ENCODE measurements around the gene SAPCD1.
"Not testable (repeated sequence)": the region's sequence is repeated elsewhere in the genome, so short reads cannot be mapped to it uniquely, and the experiment has no call there.

Gene SAPCD1

GRCh38 chr6:31806470-31807272 lies 44.2 kb downstream of the SAPCD1 start, which contains the start of gene LSM2:
LSM2 (minus strand) TSS chr6:31806966; CDS start chr6:31806757, 209 bp downstream.
- DNase-seq: peak; percentile 95

DNA sequence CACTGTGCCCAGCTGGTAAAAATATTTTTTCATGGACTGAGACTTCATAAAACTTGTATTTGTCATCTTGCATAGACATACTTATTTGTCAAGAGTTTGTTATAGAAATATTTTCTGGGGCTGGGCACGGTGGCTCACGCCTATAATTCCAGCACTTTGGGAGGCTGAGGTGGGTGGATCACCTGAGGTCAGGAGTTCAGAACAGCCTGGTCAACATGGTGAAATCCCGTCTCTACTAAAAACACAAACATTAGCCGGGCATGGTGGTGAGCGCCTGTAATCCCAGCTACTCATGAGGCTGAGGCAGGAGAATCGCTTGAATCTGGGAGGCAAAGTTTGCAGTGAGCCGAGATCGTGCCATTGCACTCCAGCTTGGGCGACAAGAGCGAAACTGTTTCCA lies 46.1 kb downstream of the SAPCD1 start:
- DNase-seq: not testable (repeated sequence)

DNA sequence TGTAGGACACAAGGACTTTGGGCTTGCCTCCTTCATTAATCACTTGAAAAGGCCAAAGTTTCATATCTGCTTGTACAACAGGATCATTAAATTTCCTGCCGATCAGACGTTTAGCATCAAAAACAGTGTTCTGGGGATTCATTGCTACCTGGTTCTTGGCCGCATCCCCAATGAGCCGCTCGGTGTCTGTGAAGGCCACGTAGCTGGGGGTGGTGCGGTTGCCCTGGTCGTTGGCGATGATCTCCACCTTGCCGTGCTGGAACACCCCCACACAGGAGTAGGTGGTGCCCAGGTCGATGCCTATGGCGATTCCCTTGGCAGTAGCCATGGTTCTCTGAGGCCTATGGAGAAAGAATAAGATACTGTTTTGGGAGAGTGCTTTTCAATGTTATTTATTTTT lies 49.2 kb downstream of the SAPCD1 start:
- DNase-seq: no peak

GRCh38 chr6:31813465-31813849 lies 51.0 kb downstream of the SAPCD1 start:
- no peak for DNase-seq

Data from NCI-H2081 (cell line).